Stimulated activated CD8-positive, alpha-beta memory T cell treated with anti-CD3 and anti-CD28 coated beads, Interleukin-7, amount 100 ng/mL, for 48 hours (primary cell): ENCODE measurements around the gene CLCN5.

Experiments used
- DNase-seq, 2 donors: peaks; one replicate each; pipeline ENCODE4 v3.0.0-alpha.2; 2020; ENCODE audit warnings: low read depth in 1 of 2; ENCODE audit errors: extremely low read depth in 1 of 2

CLCN5 gene

DNA sequence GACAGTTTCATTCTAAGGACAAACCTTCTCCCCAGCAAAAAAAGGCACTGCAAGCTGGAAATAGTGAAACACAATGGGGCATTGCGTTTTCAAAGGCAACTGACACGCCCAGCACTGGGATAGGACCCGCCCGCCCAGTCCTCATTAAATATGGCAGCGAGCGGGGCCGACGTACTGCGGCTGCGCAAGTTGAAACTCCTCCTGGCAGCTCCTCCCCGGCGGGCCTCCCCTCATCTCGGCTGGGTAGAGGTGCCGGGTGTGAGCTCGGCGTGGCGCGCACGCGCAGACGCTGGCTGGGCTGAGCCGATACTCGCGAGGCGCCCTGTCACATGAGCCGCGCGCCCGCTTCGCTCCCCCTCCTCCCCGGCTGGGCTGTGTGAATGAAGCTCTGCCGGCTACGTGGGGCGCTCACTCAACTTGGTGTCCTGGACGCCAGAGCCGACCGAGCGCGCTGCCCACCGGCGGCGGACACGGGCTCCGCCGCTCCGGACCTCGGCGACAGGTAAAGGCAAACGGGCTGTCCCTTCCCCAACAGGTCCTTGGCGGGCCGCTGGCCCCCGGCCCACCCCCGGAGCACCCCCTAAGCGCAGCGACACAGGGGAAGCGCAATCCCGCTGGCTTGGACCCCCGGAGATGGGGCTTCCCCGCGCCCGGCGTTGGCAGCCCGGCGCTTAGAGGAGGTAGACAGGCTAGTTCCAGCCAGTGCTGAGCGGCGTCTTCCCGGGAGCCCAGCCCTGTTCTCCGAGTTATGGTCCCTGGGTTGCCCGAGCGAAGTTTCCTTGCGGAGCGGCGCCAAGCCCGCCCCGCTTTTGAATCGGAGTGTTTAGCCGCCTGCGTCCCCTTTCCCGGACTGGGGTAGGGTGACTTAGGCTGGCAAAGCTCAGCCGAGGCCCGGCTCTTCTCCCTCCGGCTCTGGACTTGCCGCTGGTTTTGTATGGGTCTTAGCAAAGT, at the start of gene CLCN5:
TSS of gene CLCN5 (plus strand) at position 306 of the 951 bp plus-strand sequence. CDS start 2,703 bp downstream, outside the sequence.
- DNase-seq: peak; percentile 81 to 89

DNA sequence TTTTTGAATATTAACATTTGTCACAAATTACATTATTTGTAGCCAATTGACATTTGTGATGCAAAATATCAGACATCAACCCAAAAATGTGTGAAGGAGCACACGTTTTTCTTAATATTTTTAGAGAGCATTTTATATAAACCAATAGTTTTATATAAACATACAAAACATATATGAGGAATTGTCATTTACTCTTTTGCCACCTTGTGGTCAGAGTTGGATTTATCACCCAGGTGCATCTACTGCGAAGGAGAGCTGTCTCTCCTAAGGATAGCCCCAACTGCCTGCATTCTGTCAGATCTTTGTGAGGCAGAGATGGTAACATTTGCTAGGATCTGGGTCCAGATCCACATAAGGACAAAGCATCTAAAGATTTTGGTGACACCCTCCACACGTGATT, 45.6 kb upstream of the CLCN5 start:
- no peak for DNase-seq

DNA sequence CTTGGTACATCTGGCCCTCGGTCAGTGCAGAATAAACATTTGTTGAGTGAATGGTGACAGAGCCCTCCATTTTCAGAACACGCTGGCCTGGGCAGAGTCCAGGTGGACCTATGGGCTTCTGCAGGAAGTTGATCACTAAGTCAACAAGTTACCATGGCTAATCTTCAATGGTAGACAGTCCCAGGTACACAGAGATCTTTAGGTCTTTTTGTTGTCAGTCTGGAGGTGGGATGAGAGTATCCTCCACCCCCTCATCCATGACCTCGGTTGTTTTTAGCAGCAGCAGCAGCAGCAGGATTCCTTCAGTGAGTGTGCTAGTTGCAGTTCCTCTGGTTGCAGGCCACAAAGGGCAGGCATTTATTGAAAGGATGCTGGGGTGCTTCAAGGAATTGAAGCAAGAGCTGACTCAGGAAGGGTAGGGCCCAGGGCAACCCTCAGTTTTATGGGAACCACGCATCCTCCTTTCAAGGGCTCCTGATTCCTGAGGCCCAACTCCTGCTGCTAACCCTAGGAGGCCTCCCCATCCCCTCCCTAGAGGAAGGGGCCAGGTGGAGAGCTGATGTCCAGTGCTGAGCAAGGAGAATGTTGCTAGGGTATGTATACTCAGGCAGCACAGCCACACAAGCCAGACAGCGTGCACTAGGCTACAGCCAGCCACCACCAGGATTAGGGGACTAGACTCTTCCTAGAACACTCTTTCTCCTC, 44.8 kb upstream of the CLCN5 start:
- no peak for DNase-seq

DNA sequence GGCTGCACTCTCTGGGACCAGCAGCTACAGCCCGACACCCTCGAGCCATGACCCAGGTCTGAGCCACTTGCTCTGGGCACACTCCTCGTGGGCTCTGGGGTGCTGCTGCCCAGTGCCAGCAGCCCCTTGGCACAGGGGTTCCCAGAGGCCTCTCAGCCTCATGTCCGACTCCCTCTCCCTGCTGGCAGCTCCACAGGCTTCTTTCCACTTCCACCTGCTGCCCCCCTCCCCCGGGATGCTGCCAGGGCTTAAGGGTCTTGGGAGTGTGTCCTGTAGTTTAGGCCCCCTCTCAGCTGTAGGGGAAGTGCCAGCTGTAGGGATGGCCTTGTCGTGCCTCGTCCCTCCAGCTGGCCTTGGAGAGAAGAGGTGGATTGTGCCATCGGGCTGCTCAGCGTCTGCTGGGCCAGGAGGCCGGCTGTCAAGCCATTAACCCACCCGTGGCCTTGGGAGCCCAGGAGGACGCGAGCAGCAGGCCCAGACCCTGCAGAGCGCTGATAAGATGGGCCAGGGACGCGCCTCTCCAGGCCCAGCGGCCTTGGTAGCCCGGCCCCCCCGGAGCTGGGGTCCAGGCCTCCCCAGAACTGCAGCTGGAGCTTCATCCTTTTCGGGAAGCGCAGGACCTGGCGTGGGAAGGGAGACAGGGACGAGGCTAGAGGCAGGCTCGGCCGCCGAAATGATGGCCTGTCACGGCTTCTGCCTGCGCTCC, 44.1 kb upstream of the CLCN5 start:
- no peak for DNase-seq

DNA sequence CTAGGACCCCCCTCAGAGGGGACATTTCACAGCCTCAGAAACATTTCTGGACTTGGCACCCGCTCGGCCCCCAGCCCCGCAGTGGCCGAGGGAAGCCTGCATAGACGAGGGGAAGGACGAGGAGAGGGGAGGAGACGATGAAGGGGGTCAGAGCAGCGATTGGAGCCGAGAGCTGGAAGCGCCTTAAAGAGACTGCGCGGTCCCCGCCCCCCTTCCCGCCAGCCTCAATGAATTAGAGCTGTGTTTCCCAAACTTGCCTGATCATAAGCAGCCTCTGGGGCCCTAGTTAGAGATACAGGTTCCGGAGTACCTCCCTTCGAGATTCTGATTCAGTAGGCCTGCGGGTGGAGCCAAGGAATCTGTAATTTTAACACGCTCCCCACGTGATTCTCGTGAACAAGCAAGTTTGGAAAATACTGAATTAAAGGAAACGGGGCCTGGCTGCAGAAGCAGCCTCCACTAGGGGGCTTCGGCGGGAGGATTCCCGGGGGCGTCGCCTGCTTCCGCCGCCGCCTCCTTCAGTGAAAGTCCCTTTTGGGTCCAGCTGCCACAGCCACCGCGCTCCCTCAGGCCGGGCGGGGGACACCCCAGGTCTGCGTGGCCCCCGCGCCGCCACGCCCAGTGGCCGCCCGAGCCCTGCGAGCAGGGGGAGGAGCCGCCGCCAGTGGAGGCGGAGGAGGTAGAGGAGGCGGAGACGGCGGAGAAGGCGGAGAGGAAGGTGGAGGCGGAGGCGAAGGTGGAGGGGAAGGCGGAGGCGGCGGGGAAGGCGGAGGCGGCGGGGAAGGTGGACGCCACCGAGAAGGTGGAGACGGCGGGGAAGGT, 43.4 kb upstream of the CLCN5 start, which contains the start of gene USP27X:
TSS of gene USP27X (plus strand) at position 651 of the 822 bp plus-strand sequence. CDS start 824 bp downstream, outside the sequence.
- peak; percentile 39 to 47 for DNase-seq

DNA sequence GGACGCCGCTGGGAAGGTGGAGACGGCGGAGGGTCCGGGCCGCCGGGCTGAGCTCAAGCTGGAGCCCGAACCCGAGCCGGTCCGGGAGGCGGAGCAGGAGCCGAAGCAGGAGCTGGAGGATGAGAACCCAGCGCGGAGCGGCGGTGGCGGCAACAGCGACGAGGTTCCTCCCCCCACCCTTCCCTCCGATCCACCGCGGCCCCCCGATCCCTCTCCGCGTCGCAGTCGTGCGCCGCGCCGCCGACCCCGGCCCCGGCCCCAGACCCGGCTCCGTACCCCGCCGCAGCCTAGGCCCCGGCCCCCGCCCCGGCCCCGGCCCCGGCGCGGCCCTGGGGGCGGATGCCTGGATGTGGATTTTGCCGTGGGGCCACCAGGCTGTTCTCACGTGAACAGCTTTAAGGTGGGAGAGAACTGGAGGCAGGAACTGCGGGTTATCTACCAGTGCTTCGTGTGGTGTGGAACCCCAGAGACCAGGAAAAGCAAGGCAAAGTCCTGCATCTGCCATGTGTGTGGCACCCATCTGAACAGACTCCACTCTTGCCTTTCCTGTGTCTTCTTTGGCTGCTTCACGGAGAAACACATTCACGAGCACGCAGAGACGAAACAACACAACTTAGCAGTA, 42.6 kb upstream of the CLCN5 start:
- DNase-seq: no peak

DNA sequence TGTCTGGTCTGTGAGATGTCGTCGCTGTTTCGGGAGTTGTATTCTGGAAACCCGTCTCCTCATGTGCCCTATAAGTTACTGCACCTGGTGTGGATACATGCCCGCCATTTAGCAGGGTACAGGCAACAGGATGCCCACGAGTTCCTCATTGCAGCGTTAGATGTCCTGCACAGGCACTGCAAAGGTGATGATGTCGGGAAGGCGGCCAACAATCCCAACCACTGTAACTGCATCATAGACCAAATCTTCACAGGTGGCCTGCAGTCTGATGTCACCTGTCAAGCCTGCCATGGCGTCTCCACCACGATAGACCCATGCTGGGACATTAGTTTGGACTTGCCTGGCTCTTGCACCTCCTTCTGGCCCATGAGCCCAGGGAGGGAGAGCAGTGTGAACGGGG, 41.7 kb upstream of the CLCN5 start:
- DNase-seq: no peak

DNA sequence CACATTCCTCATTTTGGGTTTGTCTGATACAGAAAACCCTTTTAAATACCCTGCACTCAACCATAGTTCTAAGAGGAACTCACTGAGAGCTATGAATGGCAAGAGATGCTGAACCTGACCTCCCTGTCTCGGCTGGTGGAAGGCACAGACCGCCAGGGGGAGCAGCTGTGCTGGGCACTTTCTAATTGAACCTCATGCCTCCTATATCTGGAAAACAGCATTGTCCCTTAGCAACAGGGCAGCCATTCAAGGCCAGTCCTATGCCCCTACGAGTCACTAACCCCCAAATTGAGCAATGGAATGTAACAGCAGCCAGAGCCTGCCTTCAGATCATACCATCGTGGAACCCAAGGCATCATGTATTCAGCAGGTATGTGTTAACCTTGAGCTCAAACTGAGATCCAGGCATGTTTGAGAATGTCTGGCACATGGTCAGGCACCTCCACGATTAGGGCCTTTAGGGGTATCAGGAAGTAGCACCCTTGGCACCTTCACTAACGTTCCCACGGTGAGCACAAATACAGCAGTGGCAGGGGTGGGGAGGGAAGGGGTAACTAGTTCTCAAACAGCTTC, 38.0 kb upstream of the CLCN5 start:
- no peak for DNase-seq

DNA sequence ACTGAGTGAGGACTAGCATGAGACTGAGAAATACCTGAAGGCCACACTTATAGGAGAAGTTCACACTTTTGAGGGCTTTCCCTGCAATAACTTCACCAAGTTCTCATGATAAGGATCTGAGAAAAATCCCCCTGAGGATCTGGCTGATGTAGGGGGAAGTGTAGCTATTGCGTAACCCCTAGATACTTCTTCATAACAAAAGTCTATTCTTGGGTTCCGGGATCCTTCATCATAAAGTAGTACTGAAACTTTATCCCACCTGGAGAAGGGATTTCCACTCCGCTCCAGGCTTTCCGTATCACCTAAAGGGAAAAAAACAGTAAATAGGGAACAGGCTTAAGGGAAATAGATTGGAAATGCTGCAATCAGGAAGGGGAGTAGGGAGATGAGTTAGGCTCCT, 29.9 kb upstream of the CLCN5 start:
- DNase-seq: no peak

DNA sequence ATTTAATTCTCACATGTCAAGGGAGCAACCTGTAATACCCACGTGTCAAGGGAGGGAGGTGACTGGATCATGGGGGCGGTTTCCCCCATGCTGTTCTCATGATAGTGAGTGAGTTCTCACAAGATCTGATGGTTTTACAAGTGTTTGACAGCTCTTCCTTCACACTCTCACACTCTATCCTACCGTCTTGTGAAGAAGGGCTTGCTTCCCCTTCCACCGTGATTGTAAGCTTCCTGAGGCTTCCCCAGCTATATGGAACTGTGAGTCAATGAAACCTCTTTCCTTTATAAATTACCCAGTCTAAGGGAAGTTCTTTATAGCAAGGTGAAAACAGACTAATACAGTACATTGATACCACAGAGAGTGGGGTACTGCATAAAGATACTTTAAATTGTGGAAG, 25.4 kb upstream of the CLCN5 start:
- no peak for DNase-seq

DNA sequence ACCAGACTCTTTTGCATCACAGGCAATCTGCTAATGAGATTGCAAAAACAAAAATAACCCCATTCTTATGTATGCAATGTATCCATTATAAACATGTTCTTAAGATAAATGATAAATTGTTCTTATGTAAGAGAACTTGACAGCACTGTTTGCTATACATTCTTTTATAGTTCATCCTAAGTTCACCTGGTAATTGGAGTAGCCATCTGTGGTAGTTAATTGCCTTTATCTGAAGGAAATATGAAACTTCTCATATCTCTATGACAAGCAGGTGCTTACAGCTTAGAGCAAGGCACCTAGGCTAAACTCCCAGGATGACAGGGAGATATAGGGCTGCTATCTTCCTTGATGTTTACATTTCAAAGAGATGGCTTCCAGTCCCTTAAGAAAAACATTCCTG, 21.3 kb upstream of the CLCN5 start:
- DNase-seq: no peak

DNA sequence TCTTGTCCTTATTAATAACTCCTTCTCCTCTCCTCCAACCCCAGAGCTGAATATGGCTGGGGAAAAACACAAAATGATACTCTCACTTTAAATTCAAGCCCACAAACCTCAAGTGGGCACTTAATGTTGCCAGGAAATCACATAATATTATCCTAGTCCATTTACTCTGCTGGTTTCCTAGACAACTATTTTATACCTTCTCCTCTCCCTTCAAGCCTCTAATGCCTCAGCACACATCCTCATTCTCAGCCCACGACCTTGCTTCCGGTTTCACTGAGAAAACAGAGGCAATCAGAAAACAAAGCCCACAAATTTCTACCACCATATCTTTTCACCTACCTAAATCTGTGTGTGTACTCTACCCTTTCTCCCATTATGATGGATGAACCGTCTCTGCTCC, 12.1 kb upstream of the CLCN5 start:
- DNase-seq: no peak

DNA sequence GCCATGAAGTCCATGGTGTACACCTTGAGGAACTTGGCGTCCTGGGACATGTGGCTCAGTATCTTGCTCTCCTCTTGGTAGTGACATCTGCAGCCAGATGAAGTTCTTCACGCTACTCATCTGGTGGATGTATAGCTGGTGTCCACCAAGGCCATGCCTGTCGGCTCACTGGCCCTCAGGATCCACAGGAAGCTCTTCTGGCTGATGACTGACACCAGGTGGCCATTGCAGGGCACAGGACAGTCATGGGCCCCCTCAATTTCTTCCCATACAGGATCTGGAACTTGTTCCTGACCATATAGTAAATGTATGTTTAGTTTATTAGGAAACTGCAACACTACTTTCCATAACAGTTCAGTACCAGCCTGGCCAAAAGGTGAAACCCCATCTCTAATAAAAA, 10.3 kb upstream of the CLCN5 start:
- no peak for DNase-seq

DNA sequence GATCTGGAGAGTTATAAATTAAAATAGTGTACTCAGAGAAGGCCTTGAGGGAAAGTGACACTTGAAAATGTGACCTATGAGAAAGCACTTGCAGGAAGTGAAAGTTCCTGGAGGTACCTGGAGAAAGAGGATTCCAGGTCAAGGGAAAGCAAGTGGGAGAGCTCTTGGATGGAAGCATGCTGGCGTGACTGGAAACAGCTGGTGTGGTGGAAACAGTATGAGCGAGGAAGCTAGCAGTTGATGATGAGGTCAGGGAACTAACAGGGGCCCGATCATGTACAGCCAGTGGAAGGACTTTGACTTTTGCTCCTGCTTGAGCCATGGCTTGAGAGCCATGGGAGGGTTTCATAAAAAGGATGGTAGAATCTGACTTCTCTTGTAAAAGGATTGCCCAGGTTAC, 9.5 kb upstream of the CLCN5 start:
- no peak for DNase-seq

DNA sequence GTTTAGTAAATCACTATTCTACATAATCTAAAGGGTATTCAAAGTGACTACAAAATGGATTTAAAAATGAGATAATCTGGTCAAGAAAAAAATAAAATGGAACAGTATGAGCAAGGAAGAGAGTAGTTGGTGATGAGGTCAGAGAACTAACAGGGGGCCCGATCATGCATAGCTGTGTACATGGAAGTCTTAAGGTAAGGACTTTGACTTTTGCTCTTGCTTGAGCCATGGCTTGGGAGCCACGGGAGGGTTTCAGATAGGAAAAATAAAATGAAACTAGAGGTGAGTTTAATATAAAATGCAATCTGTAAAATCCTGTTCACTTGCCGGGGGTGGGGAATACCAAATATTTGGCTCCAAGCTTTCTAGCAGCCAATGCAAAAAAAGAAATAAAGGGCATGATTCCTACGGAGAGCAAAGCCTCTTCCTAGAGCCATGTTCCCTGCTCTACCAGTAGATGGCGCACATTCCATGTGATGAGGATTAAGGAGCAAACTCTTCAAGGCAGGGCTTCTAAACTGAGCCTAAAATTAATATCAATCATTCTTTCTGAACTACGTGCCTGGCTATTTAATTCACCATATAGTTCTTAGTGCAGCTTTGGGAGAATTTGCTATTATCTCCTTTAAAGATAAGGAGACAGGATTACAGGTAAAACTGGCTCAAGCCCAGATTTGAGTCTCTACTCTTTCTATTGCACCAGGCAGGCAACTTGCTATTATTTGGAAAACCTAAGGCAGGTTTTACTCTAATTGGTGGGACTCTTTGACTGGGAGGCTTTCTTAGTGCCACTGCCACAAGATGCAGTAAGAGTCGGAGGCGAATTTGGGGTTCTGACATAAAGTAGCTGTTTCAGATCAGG, 6.8 kb upstream of the CLCN5 start:
- no peak for DNase-seq

DNA sequence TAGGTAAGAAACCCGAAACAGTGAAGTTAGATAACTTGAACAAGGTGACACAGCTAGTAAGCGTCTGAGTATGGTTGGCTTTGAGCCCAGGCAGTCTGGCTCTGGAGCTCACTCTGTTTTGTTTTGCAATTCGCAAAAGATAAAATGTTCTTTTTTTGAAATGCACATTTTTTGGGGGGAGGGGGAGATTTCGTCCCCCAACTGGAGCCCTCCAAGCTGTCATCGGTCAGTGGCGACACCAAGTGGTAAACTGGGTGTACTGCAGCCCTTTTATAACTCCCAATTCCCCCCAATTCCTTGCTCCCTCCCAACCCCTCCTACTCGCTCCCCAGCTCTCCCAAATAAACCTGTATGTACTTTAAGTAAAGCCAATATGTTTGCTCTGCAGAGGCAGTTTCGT, 2.8 kb upstream of the CLCN5 start:
- no peak for DNase-seq

DNA sequence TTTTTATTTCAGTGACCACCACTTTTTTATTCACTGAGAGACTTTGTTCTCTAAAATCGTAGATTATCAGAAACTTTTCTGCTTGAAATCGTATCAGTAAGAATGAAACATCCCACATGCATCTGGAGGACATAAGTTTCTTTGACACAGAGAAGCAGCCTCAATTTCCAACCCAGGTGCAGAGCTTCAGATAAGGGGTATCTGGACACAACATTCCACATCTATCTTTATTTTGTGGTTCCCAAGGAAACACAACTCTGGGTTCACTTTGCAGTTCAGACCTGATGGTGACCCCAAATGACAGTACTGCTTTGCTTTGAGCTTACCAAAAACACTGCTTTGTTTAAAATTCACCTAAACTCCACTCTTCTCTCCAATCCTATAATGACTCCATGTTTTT, 1.3 kb upstream of the CLCN5 start:
- DNase-seq: no peak

DNA sequence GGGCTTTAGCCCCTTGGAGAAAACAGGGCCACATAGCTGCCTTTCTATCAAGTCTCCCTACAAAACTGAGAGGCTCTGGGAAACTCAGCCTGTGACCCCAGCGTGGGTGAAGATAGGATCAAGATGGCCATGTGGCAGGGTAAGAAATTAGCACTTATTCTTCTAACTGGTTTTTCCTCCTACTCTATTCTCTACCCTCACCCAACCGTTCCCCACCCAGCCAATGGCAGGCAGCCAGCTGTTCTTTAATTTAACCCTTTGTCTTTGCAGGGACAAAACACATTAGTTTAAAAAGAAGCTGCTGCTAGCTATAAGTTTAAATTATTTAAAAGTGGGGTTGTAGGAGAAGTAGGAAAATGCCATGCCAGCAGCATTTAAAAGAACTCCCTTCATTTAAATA, 2.8 kb downstream of the CLCN5 start:
- no peak for DNase-seq

DNA sequence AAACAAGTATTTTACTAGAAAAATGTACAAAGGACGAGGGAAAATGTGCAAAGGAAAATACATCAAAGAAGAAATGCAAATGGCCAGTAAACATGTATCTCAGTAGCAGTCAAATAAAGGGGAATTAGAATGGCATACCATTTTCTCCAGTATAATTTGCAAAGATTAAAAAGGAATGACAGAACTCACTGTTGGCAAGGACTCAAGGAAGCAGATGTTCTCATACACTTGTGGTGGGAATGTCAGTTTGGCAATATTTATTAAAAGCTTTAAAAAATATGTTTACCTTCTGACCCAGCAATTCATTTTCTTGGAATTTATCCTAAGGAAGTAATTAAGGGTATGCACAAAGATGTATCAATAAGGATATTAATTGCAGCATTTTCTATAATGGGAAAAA, 7.6 kb downstream of the CLCN5 start:
- DNase-seq: no peak
